Mesenteric fat pad (tissue), 1 donor: ENCODE measurements around the gene CELSR2. TPM values are rescaled to one million over a fixed set of nuclear protein-coding genes. Genes with fewer than 3 reads are reported as not detected.
"Not testable (repeated sequence)": the region's sequence is repeated elsewhere in the genome, so short reads cannot be mapped to it uniquely, and the experiment has no call there.

ENCODE experiments used
- DNase-seq: peaks from one replicate; pipeline ENCODE4 v3.0.0-alpha.2; 2020; ENCODE audit warnings: low spot score
- total RNA-seq: library from RNA; stranded (reverse); fragmentation: NEBNext Ultra II Directional; extraction: Animal tissue kit (Norgen Biotek cat#: 25700); gene quantifications from one replicate; pipeline ENCODE4 v1.2.1, GENCODE V29; 2021
- donor health status: DM: yes; HTN: yes; CAD: no.

Gene CELSR2
- total RNA-seq, 1 donor from 2014 or later = 1.5 TPM

GRCh38 chr1:109298666-109299557 lies 49.6 kb downstream of the CELSR2 start:
- no peak for DNase-seq

- DNase-seq = no peak
Measured at GRCh38 chr1:109299558-109300343, 50.4 kb downstream of the CELSR2 start.

GRCh38 chr1:109300650-109301151 lies 51.4 kb downstream of the CELSR2 start:
- no peak for DNase-seq

- no peak for DNase-seq
Measured at GRCh38 chr1:109301874-109302273, 52.5 kb downstream of the CELSR2 start.

- no peak for DNase-seq
Measured at GRCh38 chr1:109304226-109304920, 55.0 kb downstream of the CELSR2 start.

GRCh38 chr1:109305991-109306390 lies 56.7 kb downstream of the CELSR2 start:
- DNase-seq = not testable (repeated sequence)

GRCh38 chr1:109306832-109307273 lies 57.5 kb downstream of the CELSR2 start, which contains the start of gene MYBPHL:
MYBPHL (minus strand) TSS chr1:109307011; CDS start chr1:109306991, 20 bp downstream.
- no peak for DNase-seq

GRCh38 chr1:109307274-109308021 lies 58.1 kb downstream of the CELSR2 start:
- DNase-seq = no peak

GRCh38 chr1:109309347-109309746 lies 60.0 kb downstream of the CELSR2 start:
- no peak for DNase-seq

GRCh38 chr1:109312246-109312645 lies 62.9 kb downstream of the CELSR2 start:
- no peak for DNase-seq

GRCh38 chr1:109312978-109313775 lies 63.8 kb downstream of the CELSR2 start:
- no peak for DNase-seq

- DNase-seq = no peak
Measured at GRCh38 chr1:109314795-109315194, 65.5 kb downstream of the CELSR2 start.

- DNase-seq = no peak
Measured at GRCh38 chr1:109315288-109315687, 65.9 kb downstream of the CELSR2 start.

GRCh38 chr1:109316506-109316905 lies 67.2 kb downstream of the CELSR2 start:
- DNase-seq = no peak

- DNase-seq = no peak
Measured at GRCh38 chr1:109319114-109319513, 69.8 kb downstream of the CELSR2 start.

- no peak for DNase-seq
Measured at GRCh38 chr1:109322974-109323373, 73.6 kb downstream of the CELSR2 start.
